Endothelial cell of umbilical vein (primary cell): Measurements from ENCODE around the gene ACTMAP. TPM values are rescaled to one million over a fixed set of nuclear protein-coding genes. Genes with fewer than 3 reads are reported as not detected.

Experiments
- BruUV-seq: library from RNA; stranded (reverse); fragments of 400-500 nt; replicated peaks from 2 replicates; lab custom pipeline; 2021; lab: Mats Ljungman, UMichigan
- CTCF ChIA-PET: fragments of 300-600, 350-600 bp; sonication (Branson Sonifier 250); formaldehyde crosslinking; loops from one replicate; lab custom pipeline; 2021; ENCODE audit warnings: antibody characterized with exemption, inconsistent platforms; lab: Charles Lee
- POLR2A ChIA-PET: fragments of 300-600, 350-600 bp; sonication (Branson Sonifier 250); formaldehyde crosslinking; loops from one replicate; lab custom pipeline; 2021; ENCODE audit warnings: antibody characterized with exemption, inconsistent platforms; lab: Charles Lee
- DNase-seq: peaks from one replicate; pipeline ENCODE4 v3.0.0-alpha.2; 2011; ENCODE audit warnings: low read depth, low spot score
- FAIRE-seq: peaks from 2 replicates; lab custom pipeline; 2011; peaks lifted over from hg19 to GRCh38; lab: Jason Lieb, UNC
- H2AFZ ChIP-seq: 2 replicates; pipeline ENCODE4 v1.6.0; 2012; ENCODE audit warnings: low read depth, low read length, control low read depth, inconsistent platforms
- H3K27ac ChIP-seq: 2 replicates; pipeline ENCODE4 v1.5.1; 2011; ENCODE audit warnings: low read depth, mild to moderate bottlenecking, control low read depth, low read length, moderate library complexity; ENCODE audit not compliant: insufficient read depth
- H3K27me3 ChIP-seq, 2 experiments: 2 replicates each; pipeline versions ENCODE4 v1.6.0 to v1.6.1; 2011; ENCODE audit warnings: low read length in 2 of 2, mixed read lengths in 1 of 2; ENCODE audit not compliant: control insufficient read depth in 2 of 2, insufficient read depth in 2 of 2
- H3K36me3 ChIP-seq, 2 experiments: 2 replicates in 1 of 2; 3 replicates in 1 of 2; pipeline ENCODE4 v1.5.1; 2011; ENCODE audit warnings: low read length in 2 of 2, mild to moderate bottlenecking in 1 of 2, moderate library complexity in 1 of 2; ENCODE audit not compliant: control insufficient read depth in 2 of 2, insufficient read depth in 2 of 2; ENCODE audit errors: extremely low read depth in 1 of 2
- H3K4me1 ChIP-seq: 3 replicates; pipeline ENCODE4 v1.5.1; 2011; ENCODE audit warnings: mild to moderate bottlenecking, low read length; ENCODE audit not compliant: control insufficient read depth, insufficient read depth; ENCODE audit errors: extremely low read depth
- H3K4me2 ChIP-seq: 2 replicates; pipeline ENCODE4 v1.6.1; 2011; ENCODE audit warnings: low read length, control low read depth, mixed read lengths; ENCODE audit not compliant: insufficient read depth
- H3K4me3 ChIP-seq, 3 experiments: fragments of 200-600 bp in 1 of 3; sonication (generic), shearing (Covaris generic) in 1 of 3; replicated peaks in 1 of 3; 2 replicates each; pipeline ENCODE4 v1.5.1; 2011 to 2016; ENCODE audit warnings: control low read depth in 3 of 3, low read length in 3 of 3, mild to moderate bottlenecking in 2 of 3, inconsistent platforms in 1 of 3, low read depth in 1 of 3, moderate library complexity in 1 of 3; ENCODE audit not compliant: insufficient read depth in 1 of 3
- H3K79me2 ChIP-seq: 2 replicates; pipeline ENCODE4 v1.6.0; 2012; ENCODE audit warnings: low read length, inconsistent platforms; ENCODE audit not compliant: control insufficient read depth, insufficient read depth
- H3K9ac ChIP-seq: replicated peaks from 2 replicates; pipeline ENCODE3; 2011; ENCODE audit warnings: low read length, control low read depth; ENCODE audit not compliant: insufficient read depth; ENCODE audit errors: extremely low read depth
- H3K9me1 ChIP-seq: replicated peaks from 3 replicates; pipeline ENCODE4 v1.6.0; 2011; ENCODE audit warnings: mild to moderate bottlenecking, low read length; ENCODE audit not compliant: control insufficient read depth, insufficient read depth; ENCODE audit errors: extremely low read depth
- H3K9me3 ChIP-seq: replicated peaks from 2 replicates; pipeline ENCODE4 v1.5.1; 2012; ENCODE audit warnings: low read length, inconsistent platforms; ENCODE audit not compliant: control insufficient read depth, insufficient read depth
- H4K20me1 ChIP-seq: replicated peaks from 2 replicates; pipeline ENCODE3; 2011; ENCODE audit warnings: mild to moderate bottlenecking, low read length; ENCODE audit not compliant: control insufficient read depth, insufficient read depth; ENCODE audit errors: extremely low read depth
- CTCF ChIP-seq, 2 donors: IDR thresholded peaks; 1 replicate in 1 of 2; 2 replicates in 1 of 2; pipeline ENCODE4 v1.5.1; 2011; ENCODE audit warnings: low read length in 2 of 2, mild to moderate bottlenecking in 2 of 2, moderate library complexity in 2 of 2, control low read depth in 1 of 2, inconsistent platforms in 1 of 2, low read depth in 1 of 2; ENCODE audit not compliant: insufficient read depth in 1 of 2; ENCODE audit errors: extremely low read depth in 1 of 2
- EZH2 ChIP-seq: IDR thresholded peaks from 2 replicates; pipeline ENCODE4 v1.6.1; 2012; ENCODE audit warnings: borderline replicate concordance, low read depth, mild to moderate bottlenecking, moderate library complexity, low read length, inconsistent platforms; ENCODE audit not compliant: severe bottlenecking
- FOS ChIP-seq: IDR thresholded peaks from 2 replicates; pipeline ENCODE4 v1.6.1; 2011; ENCODE audit warnings: mild to moderate bottlenecking, low read length, moderate library complexity, borderline replicate concordance; ENCODE audit not compliant: insufficient read depth
- GATA2 ChIP-seq: IDR thresholded peaks from 2 replicates; pipeline ENCODE4 v1.7.0; 2011; ENCODE audit warnings: low read depth, mild to moderate bottlenecking, moderate library complexity, mixed read lengths, low read length; ENCODE audit not compliant: insufficient read length, insufficient read depth
- JUN ChIP-seq: IDR thresholded peaks from 2 replicates; pipeline ENCODE4 v1.6.1; 2011; ENCODE audit warnings: borderline replicate concordance, low read depth; ENCODE audit not compliant: insufficient read length, insufficient read depth
- MYC ChIP-seq: IDR thresholded peaks from one replicate; pipeline ENCODE4 v1.6.1; 2011; ENCODE audit warnings: mild to moderate bottlenecking, low read depth, low read length
- POLR2A ChIP-seq: IDR thresholded peaks from 2 replicates; pipeline ENCODE4 v1.6.1; 2012; ENCODE audit warnings: low read depth, mild to moderate bottlenecking, control low read depth, low read length
- POLR2AphosphoS5 ChIP-seq: IDR thresholded peaks from 2 replicates; pipeline ENCODE4 v1.6.1; 2012; ENCODE audit warnings: low read depth, mild to moderate bottlenecking, control low read depth, low read length, moderate library complexity; ENCODE audit not compliant: insufficient read depth
- dilution Hi-C: fragments of 300-500 bp; cut with MboI; formaldehyde crosslinking; loops from one replicate; pipeline ENCODE4 v1.15.0; 2019; ENCODE audit warnings: low sequenced_read_pairs; ENCODE audit not compliant: extremely low pct_ligation_motif_present
- intact Hi-C: fragments of 100-400 bp; cut with micrococcal nuclease; formaldehyde crosslinking; loops from one replicate; pipeline ENCODE4 v1.10.0; 2022
- polyA plus RNA-seq, 4 experiments: library from polyadenylated mRNA; depleted of rRNA in 3 of 4; stranded (reverse) in 3 of 4; unstranded in 1 of 4; fragments of >200 nt; gene quantifications; 2 replicates each; pipeline versions ENCODE4 v1.2.1 to v1.2.3, GENCODE V29; 2011 to 2012; ENCODE audit warnings: missing spikeins in 1 of 4
- total RNA-seq: library from RNA; stranded (reverse); gene quantifications from 2 replicates; pipeline ENCODE4 v1.2.3, GENCODE V29; 2021
- TF ChIP-seq, protein P1 (sequence below): IDR thresholded peaks from 2 replicates; pipeline ENCODE4 v1.6.1; 2011; ENCODE audit not compliant: insufficient read depth, insufficient read length

Gene ACTMAP
- total and polyA plus RNA-seq, 2 donors (not counting 3 experiments of a cell fraction or from before 2014, with no cell fraction given) = 5.2 to 9.1 TPM

DNA sequence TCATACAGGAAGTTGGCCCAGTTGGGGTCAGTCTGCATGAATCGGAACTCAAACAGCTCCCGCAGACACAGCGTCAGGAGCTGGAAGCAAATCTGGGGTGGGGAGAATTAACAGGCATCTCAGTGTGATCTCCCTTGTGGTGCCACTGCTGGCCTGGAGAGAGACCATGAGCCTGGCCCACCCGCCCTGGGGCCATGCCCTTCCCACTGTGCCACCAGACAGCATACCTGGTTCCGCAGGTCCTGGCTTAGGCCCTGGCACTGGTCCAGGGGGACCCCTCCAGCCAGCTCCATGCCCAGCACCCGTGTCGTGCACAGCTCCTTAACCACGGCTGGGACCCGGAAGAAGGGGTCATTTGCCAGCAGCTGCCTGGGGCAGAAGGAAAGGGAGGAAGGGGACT, 50.2 kb downstream of the ACTMAP start:
- H3K9ac ChIP-seq = no peak overlapping the region
- TF ChIP-seq EZH2 (no peak), GATA2 (no peak), MYC (no peak), JUN (no peak), POLR2AphosphoS5 (no peak), FOS (no peak), CTCF (IDR thresholded peaks at IDR 0.05; ENCODE audit: extremely low read depth in 1 of 2, insufficient read depth in 1 of 2, low read depth in 1 of 2, low read length in 2 of 2) (no peak), POLR2A (no peak)
- TF ChIP-seq, protein P1, sequence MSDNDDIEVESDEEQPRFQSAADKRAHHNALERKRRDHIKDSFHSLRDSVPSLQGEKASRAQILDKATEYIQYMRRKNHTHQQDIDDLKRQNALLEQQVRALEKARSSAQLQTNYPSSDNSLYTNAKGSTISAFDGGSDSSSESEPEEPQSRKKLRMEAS = no peak
- H4K20me1 ChIP-seq = no peaks in the 10 kb centered on the region
- BruUV-seq = no TSS peak
- peaks cover 0 to 9% of the 10 kb centered on the region in 2 experiments for H3K36me3 ChIP-seq
- no peak overlapping the region for H2AFZ ChIP-seq
- H3K4me1 ChIP-seq = no peaks in the 10 kb centered on the region
- H3K27ac ChIP-seq = no peak overlapping the region
- H3K9me1 ChIP-seq = no peaks in the 10 kb centered on the region
- FAIRE-seq (no peak), DNase-seq (no peak)
- no peaks in the 10 kb centered on the region for H3K9me3 ChIP-seq
- no peaks in the 10 kb centered on the region for H3K79me2 ChIP-seq
- H3K4me3 ChIP-seq = no peak overlapping the region
- dilution Hi-C loops = no loop called here
- intact Hi-C loops = no loop called here
- ChIA-PET POLR2A (no interaction called here), CTCF (interaction anchor here (0.8 to 2.1 kb wide), 2 partner anchors 37 to 66 kb away, joined by 3 to 4 read pairs; no protein-coding TSS in a partner anchor)
- no peaks in the 10 kb centered on the region for H3K27me3 ChIP-seq
- H3K4me2 ChIP-seq = no peak overlapping the region
